ENCODE measurements around the gene GID4. TPM values are rescaled to one million over a fixed set of nuclear protein-coding genes. Genes with fewer than 3 reads are reported as not detected.
A peak's percentile ranks its signal among the peaks of the same experiment; 100 is the strongest.

GID4 gene
- total RNA-seq, 4 donors from 2014 or later, result 40.1 to 46.4 (median 41.4) TPM

DNA sequence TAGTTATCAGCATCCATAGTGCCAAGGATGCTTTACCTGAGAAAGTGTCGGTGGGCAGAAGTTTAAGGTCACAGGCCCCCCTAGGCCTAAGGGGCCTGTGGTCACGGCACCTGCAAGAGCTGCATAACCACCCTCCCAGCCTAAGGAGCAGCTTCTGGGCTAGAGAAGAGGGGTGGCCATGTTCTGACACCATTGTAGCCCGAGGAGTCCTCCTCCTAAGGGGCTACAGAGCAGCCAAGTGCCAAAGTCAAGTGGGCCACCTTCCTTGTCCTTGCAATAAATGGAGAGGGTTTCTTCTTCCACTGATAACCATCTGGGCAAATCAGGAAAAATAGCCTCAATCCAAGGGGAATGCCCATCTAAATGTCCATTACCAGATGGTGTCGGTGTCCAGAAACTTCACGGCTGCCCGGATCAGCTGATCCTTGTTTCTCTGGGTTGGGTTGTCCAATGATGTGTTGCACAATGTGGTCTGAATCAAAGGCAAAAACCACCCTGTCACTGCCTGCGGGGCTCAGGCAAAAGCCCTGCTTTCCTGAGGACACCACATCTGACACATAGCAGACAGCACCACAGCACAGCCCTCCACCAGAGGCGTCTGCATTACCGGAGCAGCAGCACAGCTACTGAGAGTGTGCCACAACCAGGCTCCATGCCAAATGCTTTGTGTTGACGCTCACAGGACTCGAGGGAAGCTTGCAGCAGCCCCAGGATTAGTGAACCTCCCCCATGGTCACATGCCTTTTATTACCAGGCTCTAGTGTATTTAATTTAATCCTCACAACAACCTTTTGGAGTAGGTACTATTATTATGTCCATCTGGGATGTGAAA lies 13.0 kb upstream of the GID4 start:
- in situ Hi-C loops (cut with MboI; ENCODE audit: low sequenced_read_pairs in 4 of 4) (loop anchor here (25.0 kb wide), 2 partner anchors 89 to 139 kb away; no protein-coding TSS in a partner anchor), intact Hi-C loops (cut with DNase I; ENCODE audit: low total_unique reads) (no loop called here)
- TF ChIP-seq, protein P1, sequence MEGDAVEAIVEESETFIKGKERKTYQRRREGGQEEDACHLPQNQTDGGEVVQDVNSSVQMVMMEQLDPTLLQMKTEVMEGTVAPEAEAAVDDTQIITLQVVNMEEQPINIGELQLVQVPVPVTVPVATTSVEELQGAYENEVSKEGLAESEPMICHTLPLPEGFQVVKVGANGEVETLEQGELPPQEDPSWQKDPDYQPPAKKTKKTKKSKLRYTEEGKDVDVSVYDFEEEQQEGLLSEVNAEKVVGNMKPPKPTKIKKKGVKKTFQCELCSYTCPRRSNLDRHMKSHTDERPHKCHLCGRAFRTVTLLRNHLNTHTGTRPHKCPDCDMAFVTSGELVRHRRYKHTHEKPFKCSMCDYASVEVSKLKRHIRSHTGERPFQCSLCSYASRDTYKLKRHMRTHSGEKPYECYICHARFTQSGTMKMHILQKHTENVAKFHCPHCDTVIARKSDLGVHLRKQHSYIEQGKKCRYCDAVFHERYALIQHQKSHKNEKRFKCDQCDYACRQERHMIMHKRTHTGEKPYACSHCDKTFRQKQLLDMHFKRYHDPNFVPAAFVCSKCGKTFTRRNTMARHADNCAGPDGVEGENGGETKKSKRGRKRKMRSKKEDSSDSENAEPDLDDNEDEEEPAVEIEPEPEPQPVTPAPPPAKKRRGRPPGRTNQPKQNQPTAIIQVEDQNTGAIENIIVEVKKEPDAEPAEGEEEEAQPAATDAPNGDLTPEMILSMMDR (IDR thresholded peaks at IDR 0.05 in 4 of 5, conservative IDR thresholded peaks at IDR 0.05 in 1 of 5), result no peak
- TF ChIP-seq POLR2A (IDR thresholded peaks at IDR 0.05), result no peak
- peaks cover 0 to 2% of the 10 kb centered on the region in 2 donors for H3K36me3 ChIP-seq
- no peak overlapping the region for H3K4me3 ChIP-seq
- H3K27ac ChIP-seq, result peak overlapping the region; percentile 73 to 86 (median 80)
- peak; percentile 13 for ATAC-seq
- no peaks in the 10 kb centered on the region for H3K9me3 ChIP-seq
- peak; percentile 24 to 32 for DNase-seq
- peaks cover 18 to 35% of the 10 kb centered on the region in 2 donors for H3K4me1 ChIP-seq
- no peaks in the 10 kb centered on the region for H3K27me3 ChIP-seq

DNA sequence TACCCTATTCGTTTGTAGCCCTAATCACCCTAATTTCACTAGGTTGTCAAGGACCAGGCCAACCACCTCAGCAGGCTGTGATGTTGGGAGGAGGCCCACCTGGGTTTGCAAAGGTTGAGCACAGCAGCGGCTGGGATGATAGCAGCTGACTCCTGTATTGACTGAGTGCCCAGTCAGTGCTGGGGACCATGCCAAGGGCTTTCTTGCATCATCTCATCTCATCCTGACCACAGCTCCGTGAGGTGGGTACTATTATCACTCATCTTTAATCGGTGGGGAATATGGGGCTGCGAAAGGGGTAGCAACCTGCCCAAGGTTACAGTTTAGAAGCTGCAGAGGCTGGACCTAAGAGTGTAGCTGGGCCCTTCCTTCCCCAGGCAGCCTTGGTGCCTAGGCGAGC lies 11.9 kb upstream of the GID4 start:
- no peaks in the 10 kb centered on the region for H3K9me3 ChIP-seq
- TF ChIP-seq, protein P1 (IDR thresholded peaks at IDR 0.05 in 4 of 5, conservative IDR thresholded peaks at IDR 0.05 in 1 of 5), result no peak
- TF ChIP-seq POLR2A (IDR thresholded peaks at IDR 0.05), result no peak
- peak overlapping the region; percentile 73 to 86 (median 80) for H3K27ac ChIP-seq
- ATAC-seq (peak; percentile 89 to 94), DNase-seq (peak; percentile 68 to 89)
- H3K4me3 ChIP-seq, result no peak overlapping the region
- no peaks in the 10 kb centered on the region for H3K27me3 ChIP-seq
- peaks cover 19 to 36% of the 10 kb centered on the region in 2 donors for H3K4me1 ChIP-seq
- intact Hi-C loops (cut with DNase I; ENCODE audit: low total_unique reads) (no loop called here), in situ Hi-C loops (cut with MboI; ENCODE audit: low sequenced_read_pairs in 4 of 4) (loop anchor here (25.0 kb wide), 2 partner anchors 90 to 140 kb away; no protein-coding TSS in a partner anchor)
- no peaks in the 10 kb centered on the region for H3K36me3 ChIP-seq

DNA sequence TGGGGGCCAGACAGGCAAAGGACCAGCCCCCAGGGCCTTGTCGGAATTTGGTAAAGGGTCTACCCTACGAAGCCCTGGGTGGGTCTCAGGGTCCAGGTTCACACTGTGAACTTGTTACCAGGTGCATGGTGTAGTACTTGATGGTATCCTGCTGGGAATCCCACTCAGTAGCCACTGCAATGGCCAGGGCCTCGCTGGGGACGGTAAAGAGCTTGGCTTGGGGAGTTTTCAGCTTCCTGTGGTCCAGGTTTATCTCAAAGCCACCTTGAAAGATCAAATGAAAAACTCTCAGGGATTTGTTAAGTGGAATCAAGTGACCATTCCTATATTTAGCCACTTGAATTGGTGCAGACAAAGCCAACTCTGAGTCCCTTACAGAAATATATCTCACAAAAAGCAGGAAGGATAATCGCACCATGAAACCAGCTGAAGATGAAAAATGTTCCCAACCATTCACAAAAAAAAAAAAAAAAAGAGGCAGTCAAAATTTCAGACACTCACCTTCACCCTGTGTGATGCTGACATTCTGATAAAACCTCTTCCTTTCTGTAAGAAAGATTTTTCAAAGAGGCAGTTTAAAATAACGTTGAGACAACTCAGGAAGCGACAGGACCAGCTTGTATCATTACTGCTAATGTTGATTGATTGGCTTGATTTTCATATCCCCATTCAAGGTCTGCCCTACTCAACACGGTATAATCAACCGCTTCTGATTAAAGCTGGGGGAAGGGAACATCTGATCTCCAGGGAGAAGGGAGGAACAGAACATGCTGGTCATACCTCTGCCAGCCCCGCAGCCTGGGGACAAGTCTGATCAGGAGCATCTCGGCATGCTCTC lies 10.9 kb upstream of the GID4 start:
- DNase-seq, result no peak
- H3K4me1 ChIP-seq, result peaks cover 30 to 45% of the 10 kb centered on the region in 2 donors
- in situ Hi-C loops (cut with MboI; ENCODE audit: low sequenced_read_pairs in 4 of 4), result loop anchor here (25.0 kb wide), 2 partner anchors 91 to 141 kb away; no protein-coding TSS in a partner anchor
- no peaks in the 10 kb centered on the region for H3K36me3 ChIP-seq
- H3K4me3 ChIP-seq, result no peak overlapping the region
- intact Hi-C loops (cut with DNase I; ENCODE audit: low total_unique reads), result no loop called here
- H3K9me3 ChIP-seq, result no peaks in the 10 kb centered on the region
- TF ChIP-seq, protein P1 (IDR thresholded peaks at IDR 0.05 in 4 of 5, conservative IDR thresholded peaks at IDR 0.05 in 1 of 5), result no peak
- TF ChIP-seq POLR2A (IDR thresholded peaks at IDR 0.05), result no peak
- peak overlapping the region; percentile 73 to 86 (median 80) for H3K27ac ChIP-seq
- peak; percentile 50 to 60 for ATAC-seq
- H3K27me3 ChIP-seq, result no peaks in the 10 kb centered on the region

DNA sequence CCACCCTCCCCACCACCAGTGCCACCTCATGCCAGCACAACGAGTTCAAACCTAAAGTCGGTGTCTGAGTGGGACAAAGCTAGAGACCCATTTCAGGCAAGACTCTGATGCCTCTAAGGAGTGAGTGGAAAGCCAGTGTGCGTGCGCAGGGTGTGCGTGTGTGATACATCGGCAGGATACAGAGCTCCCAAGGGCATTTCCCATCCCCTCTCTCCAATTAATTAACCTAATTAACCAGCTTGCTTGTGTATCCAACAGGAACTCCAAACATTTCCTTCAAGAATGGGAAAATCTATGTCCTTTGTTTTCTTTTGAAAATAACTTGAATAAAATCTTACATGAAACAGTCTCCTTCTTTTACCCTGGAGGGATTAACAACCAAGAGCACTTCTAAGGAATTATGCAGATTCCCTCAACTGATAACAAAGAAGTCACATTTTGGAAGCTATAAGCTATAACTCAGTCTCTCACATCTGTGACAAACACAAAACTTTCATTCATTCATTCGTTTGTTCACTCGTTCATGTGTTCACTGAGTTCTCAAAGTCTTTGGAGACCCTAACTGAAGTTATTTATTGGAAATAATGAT lies 10.2 kb upstream of the GID4 start:
- Histone ChIP-seq H3K4me3 (no peak overlapping the region), H3K36me3 (no peaks in the 10 kb centered on the region), H3K27ac (peak overlapping the region in 3 of 4 donors; percentile 73 to 86 (median 83)), H3K4me1 (peaks cover 31 to 46% of the 10 kb centered on the region in 2 donors), H3K27me3 (no peaks in the 10 kb centered on the region), H3K9me3 (no peaks in the 10 kb centered on the region)
- in situ Hi-C loops (cut with MboI; ENCODE audit: low sequenced_read_pairs in 4 of 4) (loop anchor here (25.0 kb wide), 2 partner anchors 92 to 142 kb away; no protein-coding TSS in a partner anchor), intact Hi-C loops (cut with DNase I; ENCODE audit: low total_unique reads) (no loop called here)
- TF ChIP-seq, protein P1 (IDR thresholded peaks at IDR 0.05 in 4 of 5, conservative IDR thresholded peaks at IDR 0.05 in 1 of 5), result no peak
- no peak for TF ChIP-seq POLR2A (IDR thresholded peaks at IDR 0.05)
- ATAC-seq, result no peak
- DNase-seq, result no peak
